OCI-LY7 (cell line): Measurements from ENCODE around the gene SEMA3C.

ENCODE experiments used
- EZH2phosphoT487 ChIP-seq: fragments of 200-600 bp; sonication (generic); IDR thresholded peaks from 2 replicates; pipeline ENCODE4 v1.6.1; 2018; ENCODE audit warnings: low read depth, borderline replicate concordance, mild to moderate bottlenecking, mixed run types, antibody characterized with exemption, low read length, moderate library complexity, mixed read lengths
- TF ChIP-seq, protein P1 (sequence below): fragments of 200-600 bp; sonication (generic); conservative IDR thresholded peaks from 2 replicates; pipeline ENCODE4 v1.5.1; 2014; ENCODE audit warnings: mild to moderate bottlenecking, antibody characterized with exemption, low read length, moderate library complexity, mixed read lengths

- TF ChIP-seq, protein P1, sequence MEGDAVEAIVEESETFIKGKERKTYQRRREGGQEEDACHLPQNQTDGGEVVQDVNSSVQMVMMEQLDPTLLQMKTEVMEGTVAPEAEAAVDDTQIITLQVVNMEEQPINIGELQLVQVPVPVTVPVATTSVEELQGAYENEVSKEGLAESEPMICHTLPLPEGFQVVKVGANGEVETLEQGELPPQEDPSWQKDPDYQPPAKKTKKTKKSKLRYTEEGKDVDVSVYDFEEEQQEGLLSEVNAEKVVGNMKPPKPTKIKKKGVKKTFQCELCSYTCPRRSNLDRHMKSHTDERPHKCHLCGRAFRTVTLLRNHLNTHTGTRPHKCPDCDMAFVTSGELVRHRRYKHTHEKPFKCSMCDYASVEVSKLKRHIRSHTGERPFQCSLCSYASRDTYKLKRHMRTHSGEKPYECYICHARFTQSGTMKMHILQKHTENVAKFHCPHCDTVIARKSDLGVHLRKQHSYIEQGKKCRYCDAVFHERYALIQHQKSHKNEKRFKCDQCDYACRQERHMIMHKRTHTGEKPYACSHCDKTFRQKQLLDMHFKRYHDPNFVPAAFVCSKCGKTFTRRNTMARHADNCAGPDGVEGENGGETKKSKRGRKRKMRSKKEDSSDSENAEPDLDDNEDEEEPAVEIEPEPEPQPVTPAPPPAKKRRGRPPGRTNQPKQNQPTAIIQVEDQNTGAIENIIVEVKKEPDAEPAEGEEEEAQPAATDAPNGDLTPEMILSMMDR, result no peak
- no peak for TF ChIP-seq EZH2phosphoT487
Measured at GRCh38 chr7:80775897-80776296, 143.0 kb downstream of the SEMA3C start.
